Mesendoderm (in vitro differentiated cells): ENCODE measurements around the gene MAN1A1.

ENCODE experiments used
- DNase-seq: peaks from one replicate; pipeline ENCODE4 v3.0.0; 2013
- H2AK5ac ChIP-seq: 2 replicates; pipeline ENCODE4 v1.6.1; 2013; ENCODE audit warnings: low read length, inconsistent platforms
- H2BK120ac ChIP-seq: 2 replicates; pipeline ENCODE4 v1.6.1; 2013; ENCODE audit warnings: low read depth, mild to moderate bottlenecking, low read length, moderate library complexity, mixed read lengths
- H2BK15ac ChIP-seq: replicated peaks from 2 replicates; pipeline ENCODE4 v1.6.1; 2013; ENCODE audit warnings: low read depth, mild to moderate bottlenecking, moderate library complexity
- H2BK5ac ChIP-seq: 2 replicates; pipeline ENCODE4 v1.6.1; 2013; ENCODE audit warnings: low read length, inconsistent platforms
- H3K18ac ChIP-seq: 2 replicates; pipeline ENCODE4 v1.6.1; 2013; ENCODE audit warnings: mild to moderate bottlenecking, low read length, mixed read lengths
- H3K23ac ChIP-seq: one replicate; pipeline ENCODE4 v1.6.1; 2013; ENCODE audit warnings: low read length
- H3K27ac ChIP-seq: 2 replicates; pipeline ENCODE4 v1.5.1; 2013; ENCODE audit warnings: low read depth, mild to moderate bottlenecking, inconsistent platforms, low read length, moderate library complexity
- H3K27me3 ChIP-seq: 2 replicates; pipeline ENCODE4 v1.6.1; 2013; ENCODE audit warnings: low read length, control low read depth, mild to moderate bottlenecking, inconsistent platforms; ENCODE audit not compliant: insufficient read depth, poor library complexity
- H3K36me3 ChIP-seq: 2 replicates; pipeline ENCODE4 v1.6.1; 2013; ENCODE audit warnings: low read length, inconsistent platforms; ENCODE audit not compliant: control insufficient read depth, insufficient read depth
- H3K4ac ChIP-seq: one replicate; pipeline ENCODE4 v1.6.1; 2013; ENCODE audit warnings: low read depth, mild to moderate bottlenecking, low read length, moderate library complexity
- H3K4me1 ChIP-seq: 2 replicates; pipeline ENCODE4 v1.6.1; 2013; ENCODE audit warnings: low read depth, low read length, inconsistent platforms; ENCODE audit not compliant: control insufficient read depth
- H3K4me2 ChIP-seq: 2 replicates; pipeline ENCODE4 v1.6.1; 2013; ENCODE audit warnings: low read length
- H3K4me3 ChIP-seq: 2 replicates; pipeline ENCODE4 v1.5.1; 2013; ENCODE audit warnings: mild to moderate bottlenecking, low read length
- H3K56ac ChIP-seq: one replicate; pipeline ENCODE4 v1.6.1; 2013; ENCODE audit warnings: low read length
- H3K79me1 ChIP-seq: 2 replicates; pipeline ENCODE4 v1.6.1; 2013; ENCODE audit warnings: low read length, inconsistent platforms
- H3K79me2 ChIP-seq: 2 replicates; pipeline ENCODE4 v1.6.1; 2013; ENCODE audit warnings: mild to moderate bottlenecking, low read length; ENCODE audit not compliant: control insufficient read depth, insufficient read depth
- H3K9ac ChIP-seq: 2 replicates; pipeline ENCODE4 v1.6.1; 2013; ENCODE audit warnings: low read length, inconsistent platforms
- H4K5ac ChIP-seq: one replicate; pipeline ENCODE4 v1.6.1; 2013; ENCODE audit warnings: low read length
- H4K8ac ChIP-seq: one replicate; pipeline ENCODE4 v1.6.1; 2013; ENCODE audit warnings: low read depth, mild to moderate bottlenecking, control low read depth, low read length, moderate library complexity
- WGBS: extraction: QIAGEN DNeasy Blood & Tissue Kit; methylation state at CpG from one replicate; pipeline ENCODE4 v1.1.7; 2013; ENCODE audit warnings: low lambda C conversion rate, missing lambda C conversion rate; ENCODE audit not compliant: insufficient coverage; ENCODE audit errors: extremely low coverage; 5-methylcytosine and 5-hydroxymethylcytosine counted together

The MAN1A1 gene

GRCh38 chr6:119241540-119242309 lies 107.8 kb downstream of the MAN1A1 start:
- Histone ChIP-seq H3K9ac (no peak overlapping the region), H3K4me2 (no peak overlapping the region), H2BK120ac (no peak overlapping the region), H3K27me3 (no peaks in the 10 kb centered on the region), H2BK5ac (no peak overlapping the region), H3K4me1 (peaks cover 4% of the 10 kb centered on the region), H3K4me3 (no peak overlapping the region), H2BK15ac (no peak overlapping the region), H3K18ac (no peak overlapping the region), H3K56ac (no peak overlapping the region), H2AK5ac (no peak overlapping the region), H4K5ac (no peak overlapping the region), H3K4ac (no peak overlapping the region), H3K23ac (no peak overlapping the region), H3K36me3 (no peaks in the 10 kb centered on the region), H3K79me1 (no peaks in the 10 kb centered on the region), H3K79me2 (no peaks in the 10 kb centered on the region), H4K8ac (no peak overlapping the region), H3K27ac (no peak overlapping the region)
- no peak for DNase-seq
- WGBS, result no CpG with 5 or more reads among the region's 3 CpGs

DNA sequence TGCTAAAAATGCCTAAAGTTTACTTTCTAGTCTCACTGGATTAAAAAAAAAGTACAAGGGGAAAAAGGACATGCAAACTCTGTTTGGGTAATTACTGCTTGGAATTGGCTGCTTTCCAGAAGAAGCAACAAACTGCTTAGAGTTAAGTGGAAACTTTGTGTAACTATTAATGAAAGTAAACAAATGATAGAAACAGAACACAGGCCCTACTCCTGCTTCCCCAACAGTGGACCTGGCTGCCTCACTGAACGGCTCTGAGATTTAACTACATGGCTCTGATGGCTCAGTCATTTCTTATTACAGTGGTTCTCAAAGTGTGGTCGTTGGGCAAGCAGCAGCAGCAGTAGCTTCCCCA lies 108.5 kb downstream of the MAN1A1 start:
- DNase-seq, result no peak
- H3K18ac ChIP-seq, result no peak overlapping the region
- no CpG with 5 or more reads among the region's 2 CpGs for WGBS
- no peak overlapping the region for H2BK120ac ChIP-seq
- H2AK5ac ChIP-seq, result no peak overlapping the region
- H3K27ac ChIP-seq, result no peak overlapping the region
- no peak overlapping the region for H2BK15ac ChIP-seq
- H4K5ac ChIP-seq, result no peak overlapping the region
- no peaks in the 10 kb centered on the region for H3K79me1 ChIP-seq
- no peak overlapping the region for H3K56ac ChIP-seq
- H3K4me1 ChIP-seq, result peaks cover 4% of the 10 kb centered on the region
- H3K4ac ChIP-seq, result no peak overlapping the region
- H3K27me3 ChIP-seq, result no peaks in the 10 kb centered on the region
- no peak overlapping the region for H3K23ac ChIP-seq
- no peaks in the 10 kb centered on the region for H3K79me2 ChIP-seq
- no peak overlapping the region for H3K4me2 ChIP-seq
- H3K36me3 ChIP-seq, result no peaks in the 10 kb centered on the region
- H3K4me3 ChIP-seq, result no peak overlapping the region
- no peak overlapping the region for H4K8ac ChIP-seq
- no peak overlapping the region for H2BK5ac ChIP-seq
- no peak overlapping the region for H3K9ac ChIP-seq

- DNase-seq, result peak; percentile 69
- Histone ChIP-seq H3K4me1 (peaks cover 4% of the 10 kb centered on the region), H2BK5ac (no peak overlapping the region), H4K8ac (no peak overlapping the region), H2BK120ac (no peak overlapping the region), H3K4me2 (no peak overlapping the region), H3K36me3 (no peaks in the 10 kb centered on the region), H3K56ac (no peak overlapping the region), H3K18ac (no peak overlapping the region), H3K79me2 (no peaks in the 10 kb centered on the region), H3K27ac (no peak overlapping the region), H3K79me1 (no peaks in the 10 kb centered on the region), H3K9ac (no peak overlapping the region), H3K23ac (no peak overlapping the region), H2BK15ac (no peak overlapping the region), H4K5ac (no peak overlapping the region), H3K27me3 (no peaks in the 10 kb centered on the region), H3K4me3 (no peak overlapping the region), H3K4ac (no peak overlapping the region), H2AK5ac (no peak overlapping the region)
- no CpG with 5 or more reads among the region's 5 CpGs for WGBS
These were observed 109.1 kb downstream of the MAN1A1 start for GRCh38 chr6:119240257-119241110.

DNA sequence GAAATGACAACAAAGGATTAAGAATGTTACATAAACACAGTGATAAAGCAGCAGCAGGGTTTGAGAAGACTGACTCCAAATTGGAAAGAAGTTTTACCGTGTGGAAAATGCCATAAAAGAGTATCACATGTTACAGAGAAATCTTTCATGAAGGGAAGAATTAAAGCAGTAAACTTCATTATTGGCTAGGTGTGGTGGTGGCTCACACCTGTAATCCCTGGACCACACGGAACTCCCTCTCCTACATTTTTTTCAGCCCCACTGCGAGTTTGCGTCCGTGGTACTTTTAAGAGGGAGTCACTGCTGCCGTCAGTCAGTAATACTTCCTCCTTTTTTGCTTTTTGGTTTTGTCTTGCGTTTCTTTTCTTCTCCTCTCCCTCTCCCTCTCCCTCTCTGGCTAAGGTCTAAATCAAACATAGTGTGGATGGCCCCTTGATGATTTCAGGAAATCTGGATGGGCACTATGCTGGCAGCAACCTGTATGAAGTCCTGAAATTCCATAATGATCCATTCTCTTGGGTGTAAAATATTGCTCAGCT lies 112.3 kb downstream of the MAN1A1 start:
- Histone ChIP-seq H3K79me2 (no peaks in the 10 kb centered on the region), H2BK120ac (no peak overlapping the region), H3K4me3 (no peak overlapping the region), H3K4ac (no peak overlapping the region), H3K4me1 (peaks cover 4% of the 10 kb centered on the region), H3K23ac (no peak overlapping the region), H3K27ac (no peak overlapping the region), H2AK5ac (no peak overlapping the region), H3K18ac (no peak overlapping the region), H3K9ac (no peak overlapping the region), H2BK15ac (no peak overlapping the region), H3K79me1 (no peaks in the 10 kb centered on the region), H4K5ac (no peak overlapping the region), H3K56ac (no peak overlapping the region), H3K27me3 (no peaks in the 10 kb centered on the region), H4K8ac (no peak overlapping the region), H2BK5ac (no peak overlapping the region), H3K4me2 (no peak overlapping the region), H3K36me3 (no peaks in the 10 kb centered on the region)
- DNase-seq, result no peak
- WGBS, result no CpG with 5 or more reads among the region's 7 CpGs

GRCh38 chr6:119234941-119235340 lies 114.6 kb downstream of the MAN1A1 start:
- H3K27me3 ChIP-seq, result no peaks in the 10 kb centered on the region
- no peak overlapping the region for H3K4me2 ChIP-seq
- H3K36me3 ChIP-seq, result no peaks in the 10 kb centered on the region
- H2BK120ac ChIP-seq, result no peak overlapping the region
- H3K9ac ChIP-seq, result no peak overlapping the region
- no peaks in the 10 kb centered on the region for H3K79me1 ChIP-seq
- no peak overlapping the region for H3K23ac ChIP-seq
- H3K4me1 ChIP-seq, result no peaks in the 10 kb centered on the region
- DNase-seq, result no peak
- no peak overlapping the region for H4K8ac ChIP-seq
- no peak overlapping the region for H3K18ac ChIP-seq
- no peak overlapping the region for H3K4me3 ChIP-seq
- no peak overlapping the region for H3K56ac ChIP-seq
- no CpG with 5 or more reads among the region's 4 CpGs for WGBS
- H2BK15ac ChIP-seq, result no peak overlapping the region
- no peak overlapping the region for H2BK5ac ChIP-seq
- no peak overlapping the region for H4K5ac ChIP-seq
- no peak overlapping the region for H3K4ac ChIP-seq
- H2AK5ac ChIP-seq, result no peak overlapping the region
- no peaks in the 10 kb centered on the region for H3K79me2 ChIP-seq
- no peak overlapping the region for H3K27ac ChIP-seq
